NK-92 (cell line): ENCODE results near the gene TPPP.
"Not testable (repeated sequence)": the region's sequence is repeated elsewhere in the genome, so short reads cannot be mapped to it uniquely, and the experiment has no call there.

Experiments
- DNase-seq: peaks from one replicate; lab custom pipeline; 2025; ENCODE audit not compliant: unreplicated experiment; lab: John Stamatoyannopoulos, UW

TPPP gene

GRCh38 chr5:628351-629205 is 64.6 kb downstream of the TPPP start:
- DNase-seq, result not testable (repeated sequence)

GRCh38 chr5:627840-628239 is 65.3 kb downstream of the TPPP start:
- no peak for DNase-seq

- no peak for DNase-seq
These were observed 66.3 kb downstream of the TPPP start for GRCh38 chr5:626850-627249.

GRCh38 chr5:625516-625915 is 67.6 kb downstream of the TPPP start:
- no peak for DNase-seq

GRCh38 chr5:624951-625230 is 68.3 kb downstream of the TPPP start:
- DNase-seq, result no peak

- DNase-seq, result no peak
These were observed 68.8 kb downstream of the TPPP start for GRCh38 chr5:624118-624950.

GRCh38 chr5:623531-623930 is 69.6 kb downstream of the TPPP start:
- no peak for DNase-seq

GRCh38 chr5:622946-623522 is 70.1 kb downstream of the TPPP start:
- DNase-seq, result no peak

- DNase-seq, result no peak
These were observed 70.8 kb downstream of the TPPP start for GRCh38 chr5:622359-622758.

- DNase-seq, result no peak
These were observed 71.8 kb downstream of the TPPP start for GRCh38 chr5:621341-621761.

GRCh38 chr5:620586-621180 is 72.5 kb downstream of the TPPP start:
- DNase-seq, result no peak

- DNase-seq, result no peak
These were observed 73.0 kb downstream of the TPPP start for GRCh38 chr5:620152-620551.

- no peak for DNase-seq
These were observed 73.7 kb downstream of the TPPP start for GRCh38 chr5:619444-619843.

- no peak for DNase-seq
These were observed 74.7 kb downstream of the TPPP start for GRCh38 chr5:618450-618849.

- no peak for DNase-seq
These were observed 75.3 kb downstream of the TPPP start for GRCh38 chr5:617896-618295.

- DNase-seq, result no peak
These were observed 76.6 kb downstream of the TPPP start for GRCh38 chr5:616484-617039.

GRCh38 chr5:612498-613424 is 80.4 kb downstream of the TPPP start:
- no peak for DNase-seq

GRCh38 chr5:611731-612486 is 81.2 kb downstream of the TPPP start, which contains the start of gene CEP72:
TSS of gene CEP72 (plus strand) at chr5:612340. CDS start at chr5:612362, 22 bp downstream.
- DNase-seq, result peak; percentile 47
